ENCODE data around the gene CDC23.

Gene CDC23

GRCh38 chr5:138141734-138142133 is 71.4 kb downstream of the CDC23 start:
- no peak for DNase-seq (ENCODE audit: low spot score)

- DNase-seq (ENCODE audit: low spot score), result no peak
Observed at GRCh38 chr5:138140268-138140667, 72.9 kb downstream of the CDC23 start.

- no peak for DNase-seq (ENCODE audit: low spot score)
Observed at GRCh38 chr5:138139781-138140090, 73.4 kb downstream of the CDC23 start.

- DNase-seq (ENCODE audit: low spot score), result no peak
Observed at GRCh38 chr5:138138949-138139780, 74.0 kb downstream of the CDC23 start, which contains the start of gene NME5. Gene NME5 (minus strand): TSS chr5:138139428. CDS start chr5:138138780, 648 bp downstream.
